Fibroblast of villous mesenchyme (primary cell): ENCODE data around the gene ENOSF1. TPM values are rescaled to one million over a fixed set of nuclear protein-coding genes. Genes with fewer than 3 reads are reported as not detected.

Source experiments
- DNase-seq: peaks from one replicate; pipeline ENCODE4 v3.0.0-alpha.2; 2010; ENCODE audit warnings: low read depth
- H3K4me3 ChIP-seq: 2 replicates; pipeline ENCODE4 v1.5.1; 2011; ENCODE audit warnings: low read depth, mild to moderate bottlenecking, low read length
- CTCF ChIP-seq: IDR thresholded peaks from 2 replicates; pipeline ENCODE4 v1.5.1; 2012; ENCODE audit warnings: low read depth, mild to moderate bottlenecking, low read length; ENCODE audit not compliant: insufficient read depth
- total RNA-seq: library from RNA; depleted of rRNA; stranded (reverse); fragments of >200 nt; gene quantifications from 2 replicates; pipeline ENCODE4 v1.2.3, GENCODE V29; 2012

ENOSF1 gene
- total RNA-seq, 1 donor: 31.1 TPM

GRCh38 chr18:647304-647703, 65.1 kb downstream of the ENOSF1 start:
- no peak for TF ChIP-seq CTCF
- no peak for DNase-seq
- no peak overlapping the region for H3K4me3 ChIP-seq

- TF ChIP-seq CTCF: no peak
- DNase-seq: no peak
- no peak overlapping the region for H3K4me3 ChIP-seq
These were observed 67.9 kb downstream of the ENOSF1 start for GRCh38 chr18:644395-645004.

- DNase-seq: no peak
- H3K4me3 ChIP-seq: no peak overlapping the region
- TF ChIP-seq CTCF: no peak
These were observed 71.2 kb downstream of the ENOSF1 start for GRCh38 chr18:641224-641623.

- H3K4me3 ChIP-seq: no peak overlapping the region
- no peak for DNase-seq
- no peak for TF ChIP-seq CTCF
These were observed 77.3 kb downstream of the ENOSF1 start for GRCh38 chr18:635171-635570.

GRCh38 chr18:634551-635045, 77.8 kb downstream of the ENOSF1 start:
- DNase-seq: no peak
- H3K4me3 ChIP-seq: no peak overlapping the region
- TF ChIP-seq CTCF: no peak

GRCh38 chr18:631560-631959, 80.9 kb downstream of the ENOSF1 start:
- H3K4me3 ChIP-seq: no peak overlapping the region
- no peak for TF ChIP-seq CTCF
- no peak for DNase-seq
